Right lobe of liver (tissue), 4 donors: ENCODE measurements around the gene CDK11A.
"Not testable (repeated sequence)": the region's sequence is repeated elsewhere in the genome, so short reads cannot be mapped to it uniquely, and the experiment has no call there.

Source experiments
- POLR2A ChIP-seq: fragments of 450-650 bp; IDR thresholded peaks from one replicate; pipeline ENCODE4 v1.6.1; 2017; ENCODE audit warnings: antibody characterized with exemption, mild to moderate bottlenecking
- TF ChIP-seq, protein P1 (sequence below), 4 donors: fragments of 200-600 bp in 3 of 4; fragments of 450-650 bp in 1 of 4; IDR thresholded peaks; one replicate each; pipeline versions ENCODE4 v1.5.1 to v1.8.0; 2016 to 2022; ENCODE audit warnings: antibody characterized with exemption in 4 of 4, mild to moderate bottlenecking in 2 of 4
- donor health status: DM: no; HTN: no; CAD: no.
- donor health status: DM: no; HTN: no; CAD: no.
- donor health status: DM: no; HTN: yes; CAD: no.

DNA sequence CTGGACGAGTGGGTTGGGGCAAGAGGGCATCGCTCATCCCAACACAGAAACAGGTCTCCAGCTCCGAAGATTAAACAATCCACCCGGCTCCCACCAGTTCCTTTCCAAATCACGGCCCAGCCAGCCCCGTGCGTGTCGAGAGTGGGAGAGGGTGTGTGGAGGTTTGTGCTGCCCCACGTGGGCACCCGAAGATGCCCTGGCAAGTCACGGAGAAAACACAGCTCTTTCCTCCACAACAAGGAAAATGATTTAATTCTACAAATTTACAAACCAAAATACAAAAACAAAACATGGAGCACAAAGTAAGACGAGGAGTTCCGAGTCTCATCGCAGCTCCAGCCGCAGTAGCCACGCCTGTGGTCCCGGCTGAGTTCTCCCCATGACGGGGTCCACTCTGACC is 21.7 kb downstream of the CDK11A start:
- not testable (repeated sequence) for TF ChIP-seq POLR2A
- TF ChIP-seq, protein P1, sequence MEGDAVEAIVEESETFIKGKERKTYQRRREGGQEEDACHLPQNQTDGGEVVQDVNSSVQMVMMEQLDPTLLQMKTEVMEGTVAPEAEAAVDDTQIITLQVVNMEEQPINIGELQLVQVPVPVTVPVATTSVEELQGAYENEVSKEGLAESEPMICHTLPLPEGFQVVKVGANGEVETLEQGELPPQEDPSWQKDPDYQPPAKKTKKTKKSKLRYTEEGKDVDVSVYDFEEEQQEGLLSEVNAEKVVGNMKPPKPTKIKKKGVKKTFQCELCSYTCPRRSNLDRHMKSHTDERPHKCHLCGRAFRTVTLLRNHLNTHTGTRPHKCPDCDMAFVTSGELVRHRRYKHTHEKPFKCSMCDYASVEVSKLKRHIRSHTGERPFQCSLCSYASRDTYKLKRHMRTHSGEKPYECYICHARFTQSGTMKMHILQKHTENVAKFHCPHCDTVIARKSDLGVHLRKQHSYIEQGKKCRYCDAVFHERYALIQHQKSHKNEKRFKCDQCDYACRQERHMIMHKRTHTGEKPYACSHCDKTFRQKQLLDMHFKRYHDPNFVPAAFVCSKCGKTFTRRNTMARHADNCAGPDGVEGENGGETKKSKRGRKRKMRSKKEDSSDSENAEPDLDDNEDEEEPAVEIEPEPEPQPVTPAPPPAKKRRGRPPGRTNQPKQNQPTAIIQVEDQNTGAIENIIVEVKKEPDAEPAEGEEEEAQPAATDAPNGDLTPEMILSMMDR (IDR thresholded peaks at IDR 0.05) = not testable (repeated sequence)
